ENCODE results near the gene PHYHD1. TPM values are rescaled to one million over a fixed set of nuclear protein-coding genes. Genes with fewer than 3 reads are reported as not detected.
A peak's percentile ranks its signal among the peaks of the same experiment; 100 is the strongest.

Gene PHYHD1
- total and polyA plus RNA-seq, 2 of the 13 experiments (the other 11 are each of a cell fraction or from before 2014, with no cell fraction given), result 10.6 to 25.3 TPM

- TF ChIP-seq POGZ (CRISPR knock-in tag; IDR thresholded peaks at IDR 0.05) (no peak), AGO2 (optimal IDR thresholded peaks at IDR 0.05; ENCODE audit: low read depth, low read length) (no peak), ZNF607 (CRISPR knock-in tag; IDR thresholded peaks at IDR 0.05; ENCODE audit: borderline replicate concordance) (no peak), ZFX (CRISPR knock-in tag; IDR thresholded peaks at IDR 0.05; ENCODE audit: low read depth) (peak; percentile 22; the same call in 1 of the 2 replicates), MED1 (CRISPR knock-in tag; IDR thresholded peaks at IDR 0.05) (peak; percentile 77), ARNT2 (CRISPR knock-in tag; IDR thresholded peaks at IDR 0.05; ENCODE audit: low read depth) (no peak), BRCA1 (CRISPR knock-in tag; IDR thresholded peaks at IDR 0.05) (no peak), HMG20A (CRISPR knock-in tag; IDR thresholded peaks at IDR 0.05; ENCODE audit: borderline replicate concordance) (no peak; the same call in 1 of the 2 replicates), SOX5 (CRISPR knock-in tag; IDR thresholded peaks at IDR 0.05; ENCODE audit: borderline replicate concordance) (peak; percentile 58; the same call in 1 of the 2 replicates), CC2D1A (CRISPR knock-in tag; IDR thresholded peaks at IDR 0.05) (no peak), ZBTB38 (CRISPR knock-in tag; IDR thresholded peaks at IDR 0.05) (peak; percentile 94), PPARG (CRISPR knock-in tag; conservative IDR thresholded peaks at IDR 0.05) (0 out of 2 replicates have a peak, but pooled peaks have one; percentile 8)
- TF ChIP-seq, protein P1, sequence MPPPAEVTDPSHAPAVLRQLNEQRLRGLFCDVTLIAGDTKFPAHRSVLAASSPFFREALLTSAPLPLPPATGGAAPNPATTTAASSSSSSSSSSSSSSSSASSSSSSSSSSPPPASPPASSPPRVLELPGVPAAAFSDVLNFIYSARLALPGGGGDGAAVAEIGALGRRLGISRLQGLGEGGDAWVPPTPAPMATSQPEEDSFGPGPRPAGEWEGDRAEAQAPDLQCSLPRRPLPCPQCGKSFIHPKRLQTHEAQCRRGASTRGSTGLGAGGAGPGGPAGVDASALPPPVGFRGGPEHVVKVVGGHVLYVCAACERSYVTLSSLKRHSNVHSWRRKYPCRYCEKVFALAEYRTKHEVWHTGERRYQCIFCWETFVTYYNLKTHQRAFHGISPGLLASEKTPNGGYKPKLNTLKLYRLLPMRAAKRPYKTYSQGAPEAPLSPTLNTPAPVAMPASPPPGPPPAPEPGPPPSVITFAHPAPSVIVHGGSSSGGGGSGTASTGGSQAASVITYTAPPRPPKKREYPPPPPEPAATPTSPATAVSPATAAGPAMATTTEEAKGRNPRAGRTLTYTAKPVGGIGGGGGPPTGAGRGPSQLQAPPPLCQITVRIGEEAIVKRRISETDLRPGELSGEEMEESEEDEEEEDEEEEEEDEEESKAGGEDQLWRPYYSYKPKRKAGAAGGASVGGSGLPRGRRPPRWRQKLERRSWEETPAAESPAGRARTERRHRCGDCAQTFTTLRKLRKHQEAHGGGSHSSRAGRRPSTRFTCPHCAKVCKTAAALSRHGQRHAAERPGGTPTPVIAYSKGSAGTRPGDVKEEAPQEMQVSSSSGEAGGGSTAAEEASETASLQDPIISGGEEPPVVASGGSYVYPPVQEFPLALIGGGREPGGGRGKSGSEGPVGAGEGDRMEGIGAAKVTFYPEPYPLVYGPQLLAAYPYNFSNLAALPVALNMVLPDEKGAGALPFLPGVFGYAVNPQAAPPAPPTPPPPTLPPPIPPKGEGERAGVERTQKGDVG (CRISPR knock-in tag; IDR thresholded peaks at IDR 0.05; ENCODE audit: borderline replicate concordance), result 0 out of 2 replicates have a peak, but pooled peaks have one; percentile 56
Observed at GRCh38 chr9:128911529-128912035, 9.2 kb upstream of the PHYHD1 start (continued).
